B cell (primary cell): ENCODE results near the gene ERI2. TPM values are rescaled to one million over a fixed set of nuclear protein-coding genes. Genes with fewer than 3 reads are reported as not detected.

Experiments
- ATAC-seq: fragments of 200-7000 bp; cut with Tn5 transposase; one replicate; pipeline ENCODE4 v1.10.0; 2021; ENCODE audit warnings: low read depth, mild to moderate bottlenecking, moderate number of reproducible peaks, moderate library complexity
- CTCF ChIA-PET: fragments of 350-600 bp; sonication (Branson Sonifier 250); formaldehyde crosslinking; loops from one replicate; lab custom pipeline; 2021; ENCODE audit warnings: antibody characterized with exemption, inconsistent platforms; lab: Charles Lee
- POLR2A ChIA-PET: fragments of 350-600 bp; sonication (Branson Sonifier 250); formaldehyde crosslinking; loops from one replicate; lab custom pipeline; 2021; ENCODE audit warnings: antibody characterized with exemption; lab: Charles Lee
- DNase-seq: peaks from one replicate; pipeline ENCODE4 v3.0.0; 2013
- H2AFZ ChIP-seq: 2 replicates; pipeline ENCODE4 v1.6.1; 2012; ENCODE audit warnings: mild to moderate bottlenecking, low read depth, low read length; ENCODE audit not compliant: insufficient read depth, poor library complexity, severe bottlenecking
- H3K27ac ChIP-seq, 2 donors: 1 replicate in 1 of 2; 2 replicates in 1 of 2; pipeline ENCODE4 v1.5.1; 2012 to 2013; ENCODE audit warnings: low read length in 2 of 2, mild to moderate bottlenecking in 2 of 2, moderate library complexity in 1 of 2
- H3K27me3 ChIP-seq, 4 experiments: fragments of 200-600 bp in 1 of 4; sonication (generic) in 1 of 4; replicated peaks in 1 of 4; 1 replicate in 2 of 4; 2 replicates in 2 of 4; pipeline versions ENCODE4 v1.6.1 to v1.7.0; 2013 to 2016; ENCODE audit warnings: low read length in 3 of 4, mild to moderate bottlenecking in 2 of 4, mixed read lengths in 1 of 4, moderate library complexity in 1 of 4; ENCODE audit not compliant: insufficient read depth in 4 of 4, control insufficient read depth in 3 of 4; ENCODE audit errors: control extremely low read depth in 1 of 4
- H3K36me3 ChIP-seq, 2 experiments: replicated peaks in 1 of 2; 1 replicate in 1 of 2; 2 replicates in 1 of 2; pipeline versions ENCODE4 v1.6.1 to v1.7.1; 2013; ENCODE audit warnings: low read length in 1 of 2; ENCODE audit not compliant: insufficient read depth in 2 of 2, control insufficient read depth in 1 of 2; ENCODE audit errors: control extremely low read depth in 1 of 2, extremely low read depth in 1 of 2
- H3K4me1 ChIP-seq, 2 donors: fragments of 200-600 bp in 1 of 2; sonication (generic) in 1 of 2; 1 replicate in 1 of 2; 2 replicates in 1 of 2; pipeline versions ENCODE4 v1.5.1 to v1.6.1; 2013 to 2017; ENCODE audit warnings: low read length in 2 of 2; ENCODE audit not compliant: control insufficient read depth in 2 of 2, insufficient read depth in 2 of 2
- H3K4me2 ChIP-seq: replicated peaks from 2 replicates; pipeline ENCODE3; 2012; ENCODE audit warnings: mild to moderate bottlenecking, low read depth, low read length; ENCODE audit not compliant: poor library complexity, severe bottlenecking
- H3K4me3 ChIP-seq, 5 experiments: fragments of 200-600 bp in 1 of 5; sonication (generic) in 1 of 5; 1 replicate in 3 of 5; 2 replicates in 2 of 5; pipeline versions ENCODE4 v1.5.1 to v1.7.0; 2011 to 2016; ENCODE audit warnings: low read length in 4 of 5, mild to moderate bottlenecking in 4 of 5, low read depth in 2 of 5, control low read depth in 1 of 5, moderate library complexity in 1 of 5; ENCODE audit not compliant: insufficient read depth in 1 of 5; ENCODE audit errors: control extremely low read depth in 1 of 5, extremely low read depth in 1 of 5
- H3K79me2 ChIP-seq: fragments of 200-600 bp; sonication (generic); one replicate; pipeline ENCODE4 v1.6.0; 2016; ENCODE audit warnings: low read length; ENCODE audit not compliant: control insufficient read depth, insufficient read depth
- H3K9ac ChIP-seq: fragments of 200-600 bp; sonication (generic); 2 replicates; pipeline ENCODE4 v1.6.1; 2017; ENCODE audit warnings: mild to moderate bottlenecking, low read length, moderate library complexity
- H3K9me3 ChIP-seq, 3 donors: one replicate each; pipeline versions ENCODE4 v1.6.1 to v1.7.1; 2013; ENCODE audit warnings: low read length in 2 of 3; ENCODE audit not compliant: control insufficient read depth in 2 of 3, insufficient read depth in 1 of 3; ENCODE audit errors: control extremely low read depth in 1 of 3
- H4K20me1 ChIP-seq: 2 replicates; pipeline ENCODE4 v1.6.0; 2012; ENCODE audit warnings: mild to moderate bottlenecking, low read length; ENCODE audit not compliant: insufficient read depth, control insufficient read depth, poor library complexity, severe bottlenecking
- H3K27ac Mint-ChIP-seq: one replicate; pipeline ENCODE4 v1.8.0; 2021; ENCODE audit warnings: mixed read lengths
- H3K27me3 Mint-ChIP-seq: one replicate; pipeline ENCODE4 v1.8.0; 2021; ENCODE audit warnings: mixed read lengths
- H3K4me1 Mint-ChIP-seq: one replicate; pipeline ENCODE4 v1.8.0; 2021; ENCODE audit warnings: mixed read lengths
- H3K4me3 Mint-ChIP-seq: one replicate; pipeline ENCODE4 v1.8.0; 2021; ENCODE audit warnings: mixed read lengths
- H3K9me3 Mint-ChIP-seq: one replicate; pipeline ENCODE4 v1.8.0; 2022; ENCODE audit warnings: mixed read lengths; ENCODE audit not compliant: insufficient read depth
- EZH2 ChIP-seq: IDR thresholded peaks from 2 replicates; pipeline ENCODE4 v1.6.1; 2012; ENCODE audit warnings: borderline replicate concordance, low read depth, mild to moderate bottlenecking, moderate library complexity, low read length; ENCODE audit not compliant: insufficient read depth, poor library complexity, severe bottlenecking
- WGBS: methylation state at CpG from one replicate; pipeline ENCODE4 v1.1.5; 2013; ENCODE audit warnings: missing lambda C conversion rate; ENCODE audit not compliant: insufficient coverage; 5-methylcytosine and 5-hydroxymethylcytosine counted together
- intact Hi-C: fragments of 100-400 bp; cut with micrococcal nuclease; formaldehyde crosslinking; loops from one replicate; pipeline ENCODE4 v1.10.0; 2022
- polyA plus RNA-seq: library from polyadenylated mRNA; depleted of rRNA; stranded (reverse); fragments of >200 nt; gene quantifications from 2 replicates; pipeline ENCODE4 v1.2.3, GENCODE V29; 2012
- total RNA-seq, 2 donors: library from RNA; stranded (reverse); fragments of 120-200 nt in 1 of 2; gene quantifications; 1 replicate in 1 of 2; 2 replicates in 1 of 2; pipeline versions ENCODE4 v1.2.3 to v1.2.4, GENCODE V29; 2013 to 2022
- TF ChIP-seq, protein P1 (sequence below): fragments of 200-600 bp; IDR thresholded peaks from one replicate; pipeline ENCODE4 v1.8.0; 2022; ENCODE audit warnings: antibody characterized with exemption, mild to moderate bottlenecking

ERI2 gene
- total and polyA plus RNA-seq, 2 donors (not counting 1 experiment from before 2014, with no cell fraction given) = 1.6 to 4.9 TPM

DNA sequence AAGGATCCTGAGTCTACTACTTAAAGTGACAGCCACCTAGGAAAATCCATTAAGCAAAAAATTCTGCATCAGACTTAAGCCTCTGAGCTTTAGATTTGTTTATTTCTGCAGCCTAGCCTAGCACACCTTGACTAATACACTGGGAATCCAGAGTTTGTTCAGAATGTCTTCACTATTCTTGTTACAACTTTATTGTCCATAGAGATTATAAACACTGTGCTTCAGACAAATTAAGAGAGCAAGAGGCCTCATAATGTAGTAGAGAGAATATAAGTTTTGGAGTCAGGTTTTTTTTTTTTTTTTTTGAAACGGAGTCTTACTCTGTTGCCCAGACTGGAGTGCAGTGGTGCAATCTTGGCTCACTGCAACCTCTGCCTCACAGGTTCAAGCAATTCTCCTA, 55.7 kb downstream of the ERI2 start:
- H4K20me1 ChIP-seq = no peaks in the 10 kb centered on the region
- H3K4me3 ChIP-seq = no peak overlapping the region
- no peak for ATAC-seq
- no peak overlapping the region for H3K9ac ChIP-seq
- H3K27me3 Mint-ChIP-seq = no peaks in the 10 kb centered on the region
- H3K4me2 ChIP-seq = no peak overlapping the region
- TF ChIP-seq, protein P1, sequence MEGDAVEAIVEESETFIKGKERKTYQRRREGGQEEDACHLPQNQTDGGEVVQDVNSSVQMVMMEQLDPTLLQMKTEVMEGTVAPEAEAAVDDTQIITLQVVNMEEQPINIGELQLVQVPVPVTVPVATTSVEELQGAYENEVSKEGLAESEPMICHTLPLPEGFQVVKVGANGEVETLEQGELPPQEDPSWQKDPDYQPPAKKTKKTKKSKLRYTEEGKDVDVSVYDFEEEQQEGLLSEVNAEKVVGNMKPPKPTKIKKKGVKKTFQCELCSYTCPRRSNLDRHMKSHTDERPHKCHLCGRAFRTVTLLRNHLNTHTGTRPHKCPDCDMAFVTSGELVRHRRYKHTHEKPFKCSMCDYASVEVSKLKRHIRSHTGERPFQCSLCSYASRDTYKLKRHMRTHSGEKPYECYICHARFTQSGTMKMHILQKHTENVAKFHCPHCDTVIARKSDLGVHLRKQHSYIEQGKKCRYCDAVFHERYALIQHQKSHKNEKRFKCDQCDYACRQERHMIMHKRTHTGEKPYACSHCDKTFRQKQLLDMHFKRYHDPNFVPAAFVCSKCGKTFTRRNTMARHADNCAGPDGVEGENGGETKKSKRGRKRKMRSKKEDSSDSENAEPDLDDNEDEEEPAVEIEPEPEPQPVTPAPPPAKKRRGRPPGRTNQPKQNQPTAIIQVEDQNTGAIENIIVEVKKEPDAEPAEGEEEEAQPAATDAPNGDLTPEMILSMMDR = no peak
- TF ChIP-seq EZH2 = no peak
- H3K27ac Mint-ChIP-seq = no peak overlapping the region
- H3K27me3 ChIP-seq = no peaks in the 10 kb centered on the region
- no peaks in the 10 kb centered on the region for H3K4me1 ChIP-seq
- H3K4me1 Mint-ChIP-seq = no peaks in the 10 kb centered on the region
- no peaks in the 10 kb centered on the region for H3K36me3 ChIP-seq
- intact Hi-C loops = no loop called here
- no peaks in the 10 kb centered on the region for H3K79me2 ChIP-seq
- no peak overlapping the region for H3K27ac ChIP-seq
- no peak overlapping the region for H3K4me3 Mint-ChIP-seq
- no peak overlapping the region for H2AFZ ChIP-seq
- no peak for DNase-seq
- peaks cover 0 to 17% (median 16%) of the 10 kb centered on the region in 3 donors for H3K9me3 ChIP-seq
- WGBS = no CpG with 5 or more reads among the region's 1 CpG
- POLR2A ChIA-PET = no interaction called here
- peaks cover 2% of the 10 kb centered on the region for H3K9me3 Mint-ChIP-seq
- CTCF ChIA-PET = no interaction called here

DNA sequence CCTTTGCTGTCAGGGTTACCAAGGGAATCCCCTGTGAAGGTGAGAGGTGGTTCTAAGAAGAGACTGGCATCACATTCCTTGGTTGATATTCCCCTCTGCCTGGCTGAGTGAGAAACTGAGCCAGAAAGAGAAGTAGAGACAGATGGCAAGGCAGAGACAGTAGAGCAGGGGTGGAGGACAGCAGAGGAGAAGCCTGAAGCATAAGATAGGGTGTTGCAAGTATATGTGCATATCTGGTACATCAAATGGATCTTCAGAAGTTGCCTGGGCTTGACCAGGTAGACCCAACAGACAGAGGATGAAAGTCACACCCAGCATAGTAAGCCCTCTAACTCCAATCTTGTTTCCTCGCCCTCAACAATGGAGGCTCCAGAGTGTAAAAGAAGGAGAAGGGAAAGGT, 56.8 kb downstream of the ERI2 start:
- intact Hi-C loops = loop anchor here (10.0 kb wide), 1 partner anchor 1225 kb away; the partner anchor contains the start of genes CCP110 and GDE1
- H4K20me1 ChIP-seq = no peaks in the 10 kb centered on the region
- H3K9me3 Mint-ChIP-seq = peaks cover 2% of the 10 kb centered on the region
- no peak overlapping the region for H3K27ac Mint-ChIP-seq
- H2AFZ ChIP-seq = no peak overlapping the region
- no peaks in the 10 kb centered on the region for H3K36me3 ChIP-seq
- DNase-seq = no peak
- H3K27ac ChIP-seq = no peak overlapping the region
- H3K79me2 ChIP-seq = no peaks in the 10 kb centered on the region
- H3K4me3 Mint-ChIP-seq = no peak overlapping the region
- no peak for ATAC-seq
- H3K4me1 ChIP-seq = no peaks in the 10 kb centered on the region
- no peak overlapping the region for H3K4me3 ChIP-seq
- CTCF ChIA-PET = no interaction called here
- POLR2A ChIA-PET = no interaction called here
- H3K9me3 ChIP-seq = peaks cover 0 to 17% (median 16%) of the 10 kb centered on the region in 3 donors
- TF ChIP-seq EZH2 = no peak
- TF ChIP-seq, protein P1 = no peak
- H3K9ac ChIP-seq = no peak overlapping the region
- H3K27me3 Mint-ChIP-seq = no peaks in the 10 kb centered on the region
- no peak overlapping the region for H3K4me2 ChIP-seq
- H3K4me1 Mint-ChIP-seq = no peaks in the 10 kb centered on the region
- no peaks in the 10 kb centered on the region for H3K27me3 ChIP-seq
- WGBS = no CpG with 5 or more reads among the region's 1 CpG
